ENCODE measurements around the gene CELA2B.
A peak's percentile ranks its signal among the peaks of the same experiment; 100 is the strongest.
"Not testable (repeated sequence)": the region's sequence is repeated elsewhere in the genome, so short reads cannot be mapped to it uniquely, and the experiment has no call there.

Gene CELA2B

DNA sequence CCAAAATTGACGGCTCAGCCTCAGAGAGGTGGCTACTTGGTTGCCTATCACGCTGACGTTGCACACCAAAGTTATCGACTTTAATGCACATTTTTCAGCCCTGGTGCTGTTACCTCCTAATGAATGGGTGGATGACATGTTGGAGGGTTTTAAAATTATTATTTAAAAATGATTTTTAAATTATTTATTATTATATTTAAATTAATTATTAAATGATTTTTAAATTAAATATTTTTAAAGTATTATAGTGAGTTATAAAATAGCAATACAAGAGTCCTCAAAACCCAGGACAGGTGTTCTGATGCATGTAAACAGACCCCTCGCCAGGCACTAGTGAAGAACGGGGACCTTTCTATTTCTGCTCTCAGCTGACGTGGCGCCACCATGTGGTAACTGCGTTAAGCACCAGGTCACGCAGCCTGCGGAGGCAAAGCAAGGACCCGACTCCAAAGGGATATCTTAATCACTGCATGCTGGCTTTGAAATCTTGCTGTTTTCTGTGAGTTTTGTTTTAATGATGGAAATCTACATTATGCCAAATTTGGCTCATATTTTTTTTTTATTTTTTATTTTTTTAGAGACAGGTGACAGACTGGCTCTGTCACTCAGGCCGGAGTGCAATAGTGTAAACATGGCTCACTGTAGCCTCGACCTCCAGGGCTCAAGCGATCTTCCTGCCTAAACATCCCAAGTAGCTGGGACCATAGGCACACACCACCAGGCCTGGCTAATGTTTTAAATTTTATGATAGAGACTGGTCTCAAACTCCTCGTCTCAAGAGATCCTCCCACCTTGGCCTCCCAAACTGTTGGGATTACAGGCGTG is 25.5 kb downstream of the CELA2B start:
- DNase-seq, result peak; percentile 52

DNA sequence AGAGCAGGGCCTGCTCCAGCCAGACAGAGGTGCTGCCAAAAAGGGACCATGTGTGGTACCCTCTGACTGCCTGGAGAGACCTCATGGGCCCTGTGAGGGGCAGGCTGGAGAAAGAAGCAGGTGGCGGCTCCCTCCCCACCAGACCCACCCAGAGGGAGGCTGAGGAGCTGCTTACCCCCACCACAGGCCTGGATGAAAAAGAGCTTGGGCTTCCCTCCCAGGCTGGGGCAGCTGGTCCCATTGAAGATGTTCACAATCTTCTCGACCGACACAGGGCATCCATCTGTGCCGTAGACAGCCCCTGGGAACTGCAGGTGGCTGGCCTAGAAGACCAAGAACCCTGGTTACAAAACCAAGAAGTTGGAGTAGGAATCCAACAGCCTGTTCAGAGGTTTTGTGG is 28.5 kb downstream of the CELA2B start:
- DNase-seq, result no peak

DNA sequence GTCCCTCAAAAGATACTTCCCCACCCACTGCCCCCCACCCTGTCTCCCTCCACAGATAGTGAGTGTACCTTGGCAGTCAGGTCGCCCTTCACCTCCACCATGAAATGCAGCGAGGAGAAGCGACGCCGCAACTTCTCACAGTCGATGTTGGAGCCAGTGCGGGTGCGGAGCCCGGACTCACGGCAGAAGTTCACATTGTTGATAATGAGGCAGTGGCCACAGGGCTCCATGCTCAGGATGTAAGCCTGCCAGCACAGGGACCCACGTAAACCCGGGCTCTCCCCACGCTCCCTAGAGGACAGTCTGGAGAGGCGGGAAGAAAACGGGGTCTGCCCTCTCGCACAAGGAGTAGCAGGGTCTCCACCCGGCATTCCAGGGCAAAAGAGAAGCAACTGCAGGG is 30.9 kb downstream of the CELA2B start:
- DNase-seq, result no peak

GRCh38 chr1:15507278-15507677 is 31.4 kb downstream of the CELA2B start:
- no peak for DNase-seq

DNA sequence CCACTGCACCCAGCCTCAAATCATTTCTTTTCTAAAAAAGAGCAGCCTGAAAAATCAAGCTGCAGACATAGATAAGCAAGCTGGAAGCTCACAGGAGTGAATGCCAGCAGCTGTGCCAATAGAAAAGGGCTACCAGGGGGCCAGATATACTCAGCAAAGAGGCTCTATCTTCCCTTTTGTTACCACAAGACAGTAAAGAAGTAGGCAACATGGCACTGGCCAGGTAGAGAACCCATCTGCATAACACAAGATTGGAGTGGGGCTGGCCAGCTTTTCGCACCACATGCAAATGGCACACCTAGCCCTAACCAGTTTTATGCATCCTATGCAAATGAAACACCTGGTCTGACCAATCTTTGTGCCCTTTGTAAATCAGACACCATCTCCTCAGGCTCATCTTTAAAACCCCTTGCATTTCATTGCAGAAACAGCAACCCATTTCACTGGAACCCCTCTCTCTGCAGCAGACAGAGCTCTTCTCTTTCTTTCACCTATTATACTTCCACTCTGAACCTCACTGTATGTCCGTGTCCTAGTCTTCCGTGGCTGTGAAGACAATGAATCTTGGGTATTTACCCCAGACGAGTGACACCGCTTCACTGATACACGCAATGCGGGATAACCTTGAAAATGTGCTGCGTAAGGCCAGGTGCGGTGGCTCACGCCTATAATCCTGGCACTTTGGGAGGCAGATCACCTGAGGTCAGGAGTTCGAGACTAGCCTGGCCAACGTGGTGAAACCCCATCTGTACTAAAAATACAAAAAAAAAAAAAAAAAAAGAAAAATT is 33.0 kb downstream of the CELA2B start:
- no peak for DNase-seq

DNA sequence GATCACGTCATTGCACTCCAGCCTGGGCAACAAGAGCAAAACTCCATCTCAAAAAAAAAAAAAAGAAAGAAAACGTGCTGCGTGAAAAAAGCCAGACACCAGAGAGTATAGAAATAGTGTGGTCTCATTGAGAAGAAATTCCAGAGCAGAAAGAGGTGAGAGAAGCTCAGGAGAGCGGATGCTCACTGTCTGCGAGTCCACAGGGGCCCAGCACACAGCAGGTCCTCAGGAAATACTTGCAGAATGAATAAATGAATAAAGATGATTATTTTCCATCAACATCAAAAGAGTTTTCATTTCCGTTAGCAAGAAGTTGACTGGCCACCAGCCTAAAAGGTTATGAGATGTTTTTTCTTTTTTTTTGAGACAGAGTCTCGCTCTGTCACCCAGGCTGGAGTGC is 33.7 kb downstream of the CELA2B start:
- DNase-seq, result no peak

GRCh38 chr1:15510611-15511405 is 34.9 kb downstream of the CELA2B start:
- DNase-seq, result no peak

DNA sequence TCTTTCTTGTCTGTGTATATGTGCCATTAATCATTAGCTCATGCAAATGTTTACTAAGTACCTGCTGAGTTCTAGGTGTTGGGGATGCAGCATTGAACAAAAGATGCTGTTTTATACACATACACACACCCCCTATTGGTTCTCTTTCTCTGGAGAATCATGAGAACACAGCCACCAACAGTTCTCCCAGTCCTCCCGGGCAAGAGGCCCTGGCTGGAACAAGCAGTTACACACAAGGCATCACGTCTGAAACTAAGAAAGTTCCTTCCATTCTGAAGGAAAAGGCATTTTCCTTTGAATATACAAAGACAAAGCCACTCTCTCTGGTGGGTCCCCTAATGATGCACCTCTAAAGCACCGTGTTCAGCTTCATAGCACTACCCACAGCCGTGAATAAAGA is 37.3 kb downstream of the CELA2B start:
- no peak for DNase-seq

- no peak for DNase-seq
These were observed 38.0 kb downstream of the CELA2B start for GRCh38 chr1:15513919-15514318.

DNA sequence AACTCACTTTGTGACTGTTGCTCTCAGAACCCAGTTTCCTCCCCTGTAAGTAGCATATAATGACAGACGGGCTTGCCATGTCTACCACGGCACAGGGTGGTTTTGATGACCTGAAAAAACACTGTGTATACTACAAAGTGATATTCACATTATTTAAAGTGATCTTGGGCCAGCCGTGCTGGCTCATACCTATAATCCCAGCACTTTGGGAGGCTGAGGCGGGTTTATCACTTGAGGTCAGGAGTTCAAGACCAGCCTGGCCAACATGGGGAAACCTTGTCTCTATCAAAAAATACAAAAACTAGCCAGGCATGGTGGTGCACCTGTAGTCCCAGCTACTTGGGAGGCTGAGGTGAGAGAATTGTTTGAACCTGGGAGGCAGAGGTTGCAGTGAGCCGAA is 38.7 kb downstream of the CELA2B start:
- not testable (repeated sequence) for DNase-seq

DNA sequence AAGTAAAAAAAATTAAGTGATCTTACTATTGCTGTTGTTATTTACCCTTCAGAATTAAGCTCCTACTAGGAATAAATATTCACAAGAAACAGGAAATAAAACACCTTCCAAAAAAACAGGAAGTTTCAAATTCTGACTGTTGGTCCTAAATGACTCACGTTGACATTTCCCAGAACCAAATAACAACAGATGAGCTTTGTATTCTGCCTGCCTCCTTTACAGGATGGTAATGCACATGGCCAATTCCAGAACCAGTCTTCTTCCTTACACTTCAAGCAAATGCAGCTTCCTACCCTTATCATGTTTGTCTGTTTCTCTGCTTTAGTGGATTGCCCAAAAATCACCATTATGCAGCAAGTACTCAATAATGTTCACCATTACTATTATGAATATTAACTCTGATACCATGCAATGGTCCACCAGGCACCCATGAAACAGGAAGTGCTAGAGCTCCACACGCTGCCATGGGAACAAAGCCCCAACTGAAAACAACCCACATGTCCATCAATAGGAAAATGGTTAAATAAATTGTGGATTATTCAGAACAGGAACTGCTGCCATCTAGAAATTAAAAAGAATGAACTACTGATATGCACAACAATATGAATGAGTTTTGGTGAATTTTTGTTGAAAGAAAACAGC is 39.2 kb downstream of the CELA2B start:
- no peak for DNase-seq

DNA sequence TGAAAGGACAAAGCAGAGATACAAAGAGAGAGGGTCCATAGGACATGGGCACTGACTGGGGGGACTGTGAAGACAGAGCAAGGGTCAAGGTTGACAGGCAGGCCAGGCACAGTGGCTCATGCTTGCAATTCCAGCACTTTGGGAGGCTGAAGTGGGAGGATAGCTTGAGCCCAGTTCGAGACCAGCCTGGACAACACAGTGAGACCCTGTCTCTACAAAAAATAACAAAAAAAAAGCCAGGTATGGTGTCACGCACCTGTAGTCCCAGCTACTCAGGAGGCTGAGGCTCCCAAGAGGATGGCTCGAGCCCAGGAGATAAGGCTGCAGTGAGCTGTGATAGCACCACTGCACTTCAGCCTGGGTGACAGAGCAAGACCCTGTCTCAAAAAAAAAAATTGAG is 43.7 kb downstream of the CELA2B start:
- DNase-seq, result no peak

DNA sequence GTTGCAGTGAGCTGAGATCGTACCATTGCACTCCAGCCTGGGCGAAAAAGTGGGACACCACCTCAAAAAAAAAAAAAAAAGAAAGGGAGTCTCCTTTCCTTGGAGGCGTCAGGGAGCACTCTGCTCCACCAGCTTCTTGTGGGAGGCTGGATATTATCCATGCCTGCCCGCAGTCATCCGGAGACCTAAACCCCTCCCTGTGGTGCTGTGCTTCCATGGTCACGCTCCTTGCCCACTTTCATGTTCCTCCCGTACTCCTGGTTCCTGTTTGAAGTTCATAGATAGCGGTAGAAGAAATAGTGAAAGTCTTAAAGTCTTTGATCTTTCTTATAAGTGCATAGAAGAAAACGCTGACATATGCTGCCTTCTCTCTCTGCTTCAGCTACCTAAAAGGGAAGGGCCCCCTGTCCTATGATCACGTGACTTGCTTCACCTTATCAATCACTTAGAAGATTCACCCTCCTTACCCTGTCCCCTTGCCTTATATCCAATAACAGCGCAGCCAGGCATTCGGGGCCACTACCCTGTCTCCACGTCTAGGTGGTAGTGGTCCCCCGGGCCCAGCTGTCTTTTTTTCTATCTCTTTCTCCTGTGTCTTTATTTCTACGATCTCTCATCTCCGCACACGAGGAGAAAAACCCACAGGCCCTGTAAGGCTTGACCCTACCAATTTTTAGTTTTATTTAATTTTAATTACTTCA is 45.5 kb downstream of the CELA2B start:
- not testable (repeated sequence) for DNase-seq

DNA sequence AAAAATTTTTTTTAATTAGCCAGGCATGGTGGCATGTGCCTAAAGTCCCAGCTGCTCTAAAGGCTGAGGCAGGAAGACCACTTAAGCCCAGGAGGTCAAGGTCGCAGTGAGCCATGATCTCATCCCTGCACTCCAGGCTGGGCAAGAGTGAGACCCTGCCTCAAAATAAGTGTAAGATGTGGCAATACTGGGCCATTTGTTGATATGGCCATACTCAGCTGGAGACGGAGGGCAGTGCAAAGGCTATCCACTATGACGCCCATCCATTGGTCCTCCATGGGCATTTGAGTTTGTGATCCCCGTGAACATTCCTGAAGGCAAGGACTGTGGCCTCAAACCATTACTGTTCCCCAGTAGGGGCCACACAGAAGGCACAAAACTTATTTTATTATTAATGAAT is 46.6 kb downstream of the CELA2B start:
- no peak for DNase-seq

GRCh38 chr1:15523104-15524020 is 47.5 kb downstream of the CELA2B start:
- DNase-seq, result no peak

DNA sequence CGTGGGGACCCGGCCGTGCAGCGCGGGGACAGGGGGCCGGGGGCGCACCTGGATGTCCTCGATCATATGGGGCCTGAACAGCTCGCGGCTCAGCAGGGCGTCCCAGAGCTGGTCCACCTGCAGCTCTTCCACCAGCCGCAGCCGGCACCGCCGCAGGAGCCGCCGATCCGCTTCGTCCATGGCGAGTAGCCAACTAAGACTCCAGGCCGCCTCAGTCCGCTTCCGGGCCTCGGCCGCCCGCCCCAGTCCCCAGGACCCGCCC is 48.0 kb downstream of the CELA2B start, which contains the start of gene CASP9:
Gene CASP9, minus strand, starts transcription at position 195 of the 262 bp plus-strand sequence. Its CDS starts 15 bp downstream, at position 180.
- no peak for DNase-seq

DNA sequence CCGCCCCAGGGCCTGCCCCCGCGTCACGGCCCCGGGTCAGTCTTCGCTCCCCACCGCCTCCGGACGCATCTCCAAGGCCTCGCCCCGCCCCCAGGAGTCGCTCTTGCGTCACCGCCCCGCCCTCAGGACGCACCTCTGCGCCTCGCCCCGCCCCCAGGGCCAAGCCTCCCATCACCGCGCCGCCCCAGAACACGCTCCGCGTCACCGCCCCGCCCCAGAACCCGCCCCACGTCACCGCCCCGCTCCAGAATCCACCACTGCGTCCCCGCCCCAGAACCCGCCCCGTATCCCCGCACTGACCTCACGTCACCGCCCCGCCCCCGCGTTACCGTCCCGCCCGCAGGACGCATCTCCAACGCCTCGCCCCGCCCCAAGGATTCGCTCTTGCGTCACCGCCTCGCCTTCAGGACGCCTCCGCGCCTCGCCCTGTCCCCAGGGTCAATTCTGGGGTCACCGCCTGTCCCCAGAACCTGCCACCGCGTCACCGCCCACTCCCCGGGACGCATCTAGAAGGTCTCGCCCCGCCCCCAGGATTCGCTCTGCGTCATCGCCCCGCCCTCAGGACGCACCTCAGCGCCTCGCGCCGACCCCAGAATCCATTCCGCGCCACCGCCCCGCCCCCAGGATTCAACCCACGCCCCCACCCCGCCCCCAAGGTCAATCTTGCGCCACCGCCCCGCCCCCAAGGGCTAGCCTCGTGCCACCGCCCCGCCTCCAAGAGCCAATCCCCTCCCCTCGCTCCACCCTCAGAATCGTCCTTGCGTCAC is 48.6 kb downstream of the CELA2B start:
- peak; percentile 99 for DNase-seq

- no peak for DNase-seq
These were observed 49.4 kb downstream of the CELA2B start for GRCh38 chr1:15525050-15526020.

DNA sequence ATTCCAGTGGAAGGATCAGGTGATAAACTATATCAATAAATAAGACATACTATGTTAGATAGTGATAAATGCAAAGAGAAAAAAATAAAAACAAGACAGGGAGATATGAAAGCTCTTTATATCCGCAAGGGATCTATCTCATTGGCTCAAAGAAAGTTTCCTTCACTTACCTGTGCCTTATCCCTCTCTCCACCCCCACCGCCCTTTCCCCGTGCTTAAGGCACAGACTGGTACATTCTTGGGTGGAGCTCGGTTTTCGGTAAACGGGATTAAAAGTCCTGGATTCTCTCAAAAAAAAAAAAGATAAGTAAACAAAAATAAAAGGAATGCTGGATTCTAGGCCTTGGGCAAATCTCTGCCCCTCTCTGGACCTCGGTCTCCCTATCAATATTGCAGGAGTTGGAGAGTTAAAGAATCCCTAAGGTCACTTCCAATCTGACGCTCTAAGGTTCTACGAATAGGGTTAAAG is 50.2 kb downstream of the CELA2B start:
- DNase-seq, result no peak
